ENCODE results near the gene AGO1. TPM values are rescaled to one million over a fixed set of nuclear protein-coding genes. Genes with fewer than 3 reads are reported as not detected.

Gene AGO1
- total RNA-seq, result 10 to 100 TPM; 41.6 to 43.2 TPM

- CTCF ChIA-PET, result interaction anchor here (0.6 to 1.8 kb wide), 6 partner anchors 9 to 166 kb away, joined by 3 to 5 read pairs (median 4); partner anchors contain the start of gene AGO3
- POLR2A ChIA-PET, result interaction anchor here (0.6 kb wide), 1 partner anchor 431 kb away, joined by 3 read pairs; no protein-coding TSS in a partner anchor
These were observed at the start of gene AGO1 for GRCh38 chr1:35882945-35883634. AGO1 (plus strand) TSS chr1:35883209; CDS start chr1:35883422, 213 bp downstream.

GRCh38 chr1:35833395-35833794 lies 49.6 kb upstream of the AGO1 start:
- ChIA-PET CTCF (no interaction called here), POLR2A (no interaction called here)

- CTCF ChIA-PET, result no interaction called here
These were observed 48.8 kb upstream of the AGO1 start for GRCh38 chr1:35834218-35834617.

GRCh38 chr1:35835398-35835797 lies 47.6 kb upstream of the AGO1 start:
- POLR2A ChIA-PET, result no interaction called here
- CTCF ChIA-PET, result interaction anchor here (1.7 kb wide), 1 partner anchor 108 kb away, joined by 4 read pairs; no protein-coding TSS in a partner anchor

More at GRCh38 chr1:35834218-35834617, 48.8 kb upstream of the AGO1 start:
- POLR2A ChIA-PET, result no interaction called here

GRCh38 chr1:35836734-35837133 lies 46.3 kb upstream of the AGO1 start:
- ChIA-PET POLR2A (no interaction called here), CTCF (no interaction called here)

- ChIA-PET CTCF (no interaction called here), POLR2A (no interaction called here)
These were observed 44.2 kb upstream of the AGO1 start for GRCh38 chr1:35838693-35839245.

GRCh38 chr1:35844826-35845225 lies 38.2 kb upstream of the AGO1 start:
- ChIA-PET CTCF (interaction anchor here (0.7 kb wide), 1 partner anchor 29 kb away, joined by 5 read pairs; no protein-coding TSS in a partner anchor), POLR2A (no interaction called here)

- ChIA-PET POLR2A (no interaction called here), CTCF (no interaction called here)
These were observed 37.2 kb upstream of the AGO1 start for GRCh38 chr1:35845766-35846165.

- POLR2A ChIA-PET, result no interaction called here
- CTCF ChIA-PET, result no interaction called here
These were observed 35.0 kb upstream of the AGO1 start for GRCh38 chr1:35847935-35848565.

- ChIA-PET POLR2A (no interaction called here), CTCF (no interaction called here)
These were observed 33.0 kb upstream of the AGO1 start for GRCh38 chr1:35850051-35850450.

- POLR2A ChIA-PET, result no interaction called here
- CTCF ChIA-PET, result no interaction called here
These were observed 32.3 kb upstream of the AGO1 start for GRCh38 chr1:35850716-35851115.

- CTCF ChIA-PET, result interaction anchor here (0.5 kb wide), 2 partner anchors 210 to 391 kb away, joined by 3 to 7 read pairs; no protein-coding TSS in a partner anchor
- POLR2A ChIA-PET, result no interaction called here
These were observed 31.7 kb upstream of the AGO1 start for GRCh38 chr1:35851132-35851869.

GRCh38 chr1:35852241-35852640 lies 30.8 kb upstream of the AGO1 start:
- CTCF ChIA-PET, result no interaction called here
- POLR2A ChIA-PET, result no interaction called here

- POLR2A ChIA-PET, result no interaction called here
- CTCF ChIA-PET, result no interaction called here
These were observed 27.9 kb upstream of the AGO1 start for GRCh38 chr1:35854989-35855700.

- POLR2A ChIA-PET, result interaction anchor here (0.6 kb wide), 1 partner anchor 8 kb away, joined by 5 read pairs; no protein-coding TSS in a partner anchor
- CTCF ChIA-PET, result no interaction called here
These were observed 26.0 kb upstream of the AGO1 start for GRCh38 chr1:35856964-35857363.

GRCh38 chr1:35857830-35858229 lies 25.2 kb upstream of the AGO1 start:
- POLR2A ChIA-PET, result no interaction called here
- CTCF ChIA-PET, result no interaction called here

GRCh38 chr1:35860696-35861095 lies 22.3 kb upstream of the AGO1 start:
- CTCF ChIA-PET, result no interaction called here
- POLR2A ChIA-PET, result no interaction called here

- POLR2A ChIA-PET, result no interaction called here
These were observed 19.9 kb upstream of the AGO1 start for GRCh38 chr1:35863136-35863535.

GRCh38 chr1:35863881-35864625 lies 19.0 kb upstream of the AGO1 start:
- ChIA-PET CTCF (no interaction called here), POLR2A (no interaction called here)

More at GRCh38 chr1:35863136-35863535, 19.9 kb upstream of the AGO1 start:
- CTCF ChIA-PET, result no interaction called here

Measured in activated CD8-positive, alpha-beta memory T cell treated with anti-CD3 and anti-CD28 coated beads for 36 hours (primary cell).